Fibroblast of upper back skin (primary cell): Measurements from ENCODE around the gene INSL3.

ENCODE experiments used
- DNase-seq: peaks from one replicate; pipeline ENCODE4 v3.0.0-alpha.2; 2013

Gene INSL3

GRCh38 chr19:17843908-17844490 is 22.7 kb upstream of the INSL3 start:
- no peak for DNase-seq

- no peak for DNase-seq
Observed at GRCh38 chr19:17843292-17843827, 22.0 kb upstream of the INSL3 start.

- DNase-seq: no peak
Observed at GRCh38 chr19:17842663-17843291, 21.5 kb upstream of the INSL3 start.

- peak; percentile 88 for DNase-seq
Observed at GRCh38 chr19:17841810-17842662, 20.7 kb upstream of the INSL3 start.

GRCh38 chr19:17841371-17841809 is 20.1 kb upstream of the INSL3 start:
- no peak for DNase-seq

GRCh38 chr19:17840019-17840418 is 18.7 kb upstream of the INSL3 start:
- no peak for DNase-seq

- no peak for DNase-seq
Observed at GRCh38 chr19:17837972-17838371, 16.7 kb upstream of the INSL3 start.

GRCh38 chr19:17836530-17836929 is 15.2 kb upstream of the INSL3 start:
- no peak for DNase-seq

- DNase-seq: no peak
Observed at GRCh38 chr19:17835182-17836006, 14.1 kb upstream of the INSL3 start.

GRCh38 chr19:17834350-17835181 is 13.2 kb upstream of the INSL3 start:
- no peak for DNase-seq

- DNase-seq: no peak
Observed at GRCh38 chr19:17832443-17833208, 11.3 kb upstream of the INSL3 start.

- no peak for DNase-seq
Observed at GRCh38 chr19:17831419-17831888, 10.1 kb upstream of the INSL3 start.

- DNase-seq: peak; percentile 84
Observed at GRCh38 chr19:17830567-17831418, 9.5 kb upstream of the INSL3 start.

GRCh38 chr19:17829855-17830566 is 8.7 kb upstream of the INSL3 start:
- DNase-seq: peak; percentile 54

GRCh38 chr19:17826508-17827056 is 5.3 kb upstream of the INSL3 start:
- no peak for DNase-seq

- no peak for DNase-seq
Observed at GRCh38 chr19:17824339-17824738, 3.0 kb upstream of the INSL3 start.

GRCh38 chr19:17817668-17818363 is 3.5 kb downstream of the INSL3 start:
- no peak for DNase-seq

- no peak for DNase-seq
Observed at GRCh38 chr19:17812099-17812498, 9.2 kb downstream of the INSL3 start.
